ENCODE data around the gene EFHD2.

The EFHD2 gene, protein sequence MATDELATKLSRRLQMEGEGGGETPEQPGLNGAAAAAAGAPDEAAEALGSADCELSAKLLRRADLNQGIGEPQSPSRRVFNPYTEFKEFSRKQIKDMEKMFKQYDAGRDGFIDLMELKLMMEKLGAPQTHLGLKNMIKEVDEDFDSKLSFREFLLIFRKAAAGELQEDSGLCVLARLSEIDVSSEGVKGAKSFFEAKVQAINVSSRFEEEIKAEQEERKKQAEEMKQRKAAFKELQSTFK

DNA sequence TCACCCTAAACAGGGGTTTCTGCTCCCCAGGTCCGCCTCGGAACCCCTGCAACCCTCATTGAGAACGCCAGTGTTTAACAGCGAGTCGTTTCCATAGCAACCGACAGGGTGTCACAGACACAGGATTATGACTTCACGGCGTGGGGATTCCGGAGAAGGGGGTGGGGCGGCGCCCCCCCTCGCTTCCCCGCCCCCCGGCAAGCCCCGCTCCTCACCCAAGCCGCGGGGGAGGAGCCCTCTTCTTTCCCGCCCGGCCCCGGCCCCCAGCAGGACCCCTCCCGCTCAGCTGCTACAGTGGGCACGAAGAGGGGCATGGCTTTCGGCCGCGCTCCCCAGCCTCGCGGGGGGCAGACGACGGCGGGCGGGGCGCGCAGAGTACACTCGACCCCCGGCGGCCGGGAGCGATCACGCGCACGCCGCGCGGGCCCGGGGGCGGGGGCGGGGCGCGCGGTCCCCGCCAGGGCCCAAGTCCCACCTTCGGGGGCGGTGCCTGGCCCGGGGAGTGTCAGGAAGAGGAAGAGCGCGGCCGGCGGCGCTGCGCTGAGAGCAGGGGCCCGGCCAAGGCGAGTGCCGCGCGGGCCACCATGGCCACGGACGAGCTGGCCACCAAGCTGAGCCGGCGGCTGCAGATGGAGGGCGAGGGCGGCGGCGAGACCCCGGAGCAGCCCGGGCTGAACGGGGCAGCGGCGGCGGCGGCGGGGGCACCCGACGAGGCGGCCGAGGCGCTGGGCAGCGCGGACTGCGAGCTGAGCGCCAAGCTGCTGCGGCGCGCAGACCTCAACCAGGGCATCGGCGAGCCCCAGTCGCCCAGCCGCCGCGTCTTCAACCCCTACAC lies at the start of gene EFHD2:
TSS of gene EFHD2 (plus strand) at position 501 of the 835 bp plus-strand sequence. CDS start at position 585, 84 bp downstream.
- H3K27me3 Mint-ChIP-seq (ENCODE audit: low read depth, poor library complexity): peaks cover 26% of the 10 kb centered on the region
- peaks cover 55% of the 10 kb centered on the region for H3K4me1 Mint-ChIP-seq
- H3K27ac Mint-ChIP-seq: peak within 1 kb of the TSS; percentile 97
- peak; percentile 86 for DNase-seq
- no peaks in the 10 kb centered on the region for H3K9me3 Mint-ChIP-seq
- TF ChIP-seq, protein P1, sequence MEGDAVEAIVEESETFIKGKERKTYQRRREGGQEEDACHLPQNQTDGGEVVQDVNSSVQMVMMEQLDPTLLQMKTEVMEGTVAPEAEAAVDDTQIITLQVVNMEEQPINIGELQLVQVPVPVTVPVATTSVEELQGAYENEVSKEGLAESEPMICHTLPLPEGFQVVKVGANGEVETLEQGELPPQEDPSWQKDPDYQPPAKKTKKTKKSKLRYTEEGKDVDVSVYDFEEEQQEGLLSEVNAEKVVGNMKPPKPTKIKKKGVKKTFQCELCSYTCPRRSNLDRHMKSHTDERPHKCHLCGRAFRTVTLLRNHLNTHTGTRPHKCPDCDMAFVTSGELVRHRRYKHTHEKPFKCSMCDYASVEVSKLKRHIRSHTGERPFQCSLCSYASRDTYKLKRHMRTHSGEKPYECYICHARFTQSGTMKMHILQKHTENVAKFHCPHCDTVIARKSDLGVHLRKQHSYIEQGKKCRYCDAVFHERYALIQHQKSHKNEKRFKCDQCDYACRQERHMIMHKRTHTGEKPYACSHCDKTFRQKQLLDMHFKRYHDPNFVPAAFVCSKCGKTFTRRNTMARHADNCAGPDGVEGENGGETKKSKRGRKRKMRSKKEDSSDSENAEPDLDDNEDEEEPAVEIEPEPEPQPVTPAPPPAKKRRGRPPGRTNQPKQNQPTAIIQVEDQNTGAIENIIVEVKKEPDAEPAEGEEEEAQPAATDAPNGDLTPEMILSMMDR (IDR thresholded peaks at IDR 0.05): no peak
- peak within 1 kb of the TSS; percentile 89 for H3K4me3 Mint-ChIP-seq
- H3K36me3 Mint-ChIP-seq (ENCODE audit: low read depth): no peaks in the 10 kb centered on the region

DNA sequence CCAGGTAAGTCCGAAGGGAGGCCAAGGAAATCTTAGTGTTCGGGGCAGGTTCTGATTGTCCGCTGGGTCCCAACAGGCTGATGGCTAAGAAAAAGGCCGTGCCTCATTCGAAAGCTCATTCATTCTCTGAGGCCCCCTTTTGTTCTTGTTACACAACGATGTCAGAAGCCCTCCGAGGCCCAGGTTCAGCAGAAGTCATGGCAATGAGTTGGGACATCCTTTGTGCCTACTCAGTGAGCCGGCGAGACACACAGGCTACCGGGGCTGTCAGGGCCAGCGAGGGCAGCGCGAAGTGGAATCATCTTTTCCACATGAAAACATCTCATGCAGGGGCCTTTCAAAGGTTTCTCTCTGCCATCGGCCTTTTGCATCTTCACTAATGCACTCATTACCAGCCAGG lies 49.0 kb upstream of the EFHD2 start:
- TF ChIP-seq, protein P1 (IDR thresholded peaks at IDR 0.05): no peak
- no peak for DNase-seq
- peaks cover 60% of the 10 kb centered on the region for H3K4me1 Mint-ChIP-seq
- H3K27ac Mint-ChIP-seq: no peak overlapping the region
- peaks cover 4% of the 10 kb centered on the region for H3K27me3 Mint-ChIP-seq (ENCODE audit: low read depth, poor library complexity)
- H3K36me3 Mint-ChIP-seq (ENCODE audit: low read depth): peaks cover 5% of the 10 kb centered on the region
- no peaks in the 10 kb centered on the region for H3K9me3 Mint-ChIP-seq
- no peak overlapping the region for H3K4me3 Mint-ChIP-seq

DNA sequence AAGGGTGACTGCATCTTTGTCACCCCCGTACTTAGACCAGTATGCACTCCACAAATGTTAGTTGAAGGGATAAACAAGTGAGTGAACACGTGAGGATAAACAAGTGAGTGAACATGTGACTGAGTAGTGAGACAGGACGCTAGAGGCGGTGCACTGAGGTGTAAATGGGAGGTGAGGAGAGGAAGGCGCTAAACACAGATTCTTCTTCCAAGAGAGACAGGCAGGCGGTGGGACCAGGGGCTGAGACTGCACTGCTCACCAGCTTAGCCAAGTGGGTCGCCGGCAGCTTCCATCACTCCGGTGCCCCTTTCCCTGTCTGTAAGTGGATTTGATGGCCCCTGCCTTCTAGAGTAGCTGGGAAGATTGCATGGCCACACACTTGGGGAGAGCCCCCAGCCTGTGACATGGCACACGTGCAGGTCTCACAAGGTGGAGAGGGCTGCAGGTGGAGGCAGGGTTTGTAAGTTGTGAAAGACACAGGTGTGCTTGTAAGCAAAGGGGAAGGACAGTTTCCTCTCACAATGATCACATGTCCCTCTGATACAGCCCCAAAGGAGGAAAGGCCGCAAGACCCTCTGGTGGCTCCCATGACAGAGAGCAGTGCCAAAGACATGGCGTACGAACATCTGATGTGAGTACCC lies 47.5 kb upstream of the EFHD2 start:
- no peak for DNase-seq
- peaks cover 4% of the 10 kb centered on the region for H3K27me3 Mint-ChIP-seq (ENCODE audit: low read depth, poor library complexity)
- H3K9me3 Mint-ChIP-seq: no peaks in the 10 kb centered on the region
- H3K4me1 Mint-ChIP-seq: peaks cover 52% of the 10 kb centered on the region
- H3K27ac Mint-ChIP-seq: peak overlapping the region; percentile 17
- TF ChIP-seq, protein P1 (IDR thresholded peaks at IDR 0.05): no peak
- H3K36me3 Mint-ChIP-seq (ENCODE audit: low read depth): peaks cover 5% of the 10 kb centered on the region
- no peak overlapping the region for H3K4me3 Mint-ChIP-seq

DNA sequence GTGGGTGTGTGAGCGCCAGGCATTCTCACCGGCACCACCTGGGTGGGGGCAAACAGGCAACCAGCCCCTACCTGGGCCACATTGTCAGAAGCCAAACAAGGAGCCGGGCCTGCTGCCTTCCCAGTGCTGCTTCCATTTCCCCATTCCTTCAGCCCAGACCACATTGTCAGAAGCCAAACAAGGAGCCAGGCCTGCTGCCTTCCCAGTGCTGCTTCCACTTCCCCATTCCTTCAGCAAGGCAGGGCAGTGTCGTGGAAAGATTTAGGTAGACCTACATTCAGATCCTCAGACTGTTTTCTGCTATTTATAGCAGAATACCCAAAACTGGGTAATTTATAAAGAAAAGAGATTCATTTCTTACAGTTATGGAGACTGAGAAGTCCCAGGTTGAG lies 47.0 kb upstream of the EFHD2 start:
- Mint-ChIP-seq H3K36me3 (ENCODE audit: low read depth) (peaks cover 5% of the 10 kb centered on the region), H3K27me3 (ENCODE audit: low read depth, poor library complexity) (peaks cover 6% of the 10 kb centered on the region), H3K4me3 (no peak overlapping the region), H3K27ac (no peak overlapping the region), H3K4me1 (peaks cover 47% of the 10 kb centered on the region), H3K9me3 (no peaks in the 10 kb centered on the region)
- DNase-seq: no peak
- TF ChIP-seq, protein P1 (IDR thresholded peaks at IDR 0.05): no peak

DNA sequence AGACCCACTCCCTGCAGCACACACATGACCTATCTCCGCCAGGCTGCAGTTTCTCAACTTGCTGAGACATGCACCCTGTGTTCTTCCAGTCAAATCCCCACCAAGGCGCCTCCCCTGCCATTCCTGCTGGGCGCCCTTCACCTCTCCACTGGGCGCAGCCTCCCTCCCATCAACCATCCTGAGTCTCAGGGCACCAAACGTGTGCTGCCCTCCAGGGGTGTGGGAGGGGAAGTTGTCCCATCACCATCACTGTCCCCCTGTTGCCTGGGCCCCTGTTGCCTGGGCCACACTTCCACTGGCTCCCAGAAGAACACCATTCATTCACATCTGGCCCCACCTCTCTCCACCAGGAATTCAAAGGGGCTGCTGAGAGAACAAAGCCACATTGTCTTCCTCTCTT lies 44.9 kb upstream of the EFHD2 start:
- H3K4me3 Mint-ChIP-seq: no peak overlapping the region
- H3K4me1 Mint-ChIP-seq: peaks cover 30% of the 10 kb centered on the region
- no peaks in the 10 kb centered on the region for H3K36me3 Mint-ChIP-seq (ENCODE audit: low read depth)
- no peaks in the 10 kb centered on the region for H3K9me3 Mint-ChIP-seq
- H3K27ac Mint-ChIP-seq: peak overlapping the region; percentile 68
- TF ChIP-seq, protein P1 (IDR thresholded peaks at IDR 0.05): no peak
- DNase-seq: no peak
- H3K27me3 Mint-ChIP-seq (ENCODE audit: low read depth, poor library complexity): peaks cover 3% of the 10 kb centered on the region
